HepG2 (cell line): Measurements from ENCODE around the gene RAB6A. TPM values are rescaled to one million over a fixed set of nuclear protein-coding genes. Genes with fewer than 3 reads are reported as not detected.

Experiments used
- CBX5 ChIP-seq: sonication (generic); formaldehyde crosslinking; IDR thresholded peaks from 2 replicates; pipeline ENCODE4 v1.4.0; 2020; ENCODE audit warnings: missing genetic modification reagents, borderline replicate concordance
- JUNB ChIP-seq: sonication (generic); formaldehyde crosslinking; IDR thresholded peaks from 2 replicates; pipeline ENCODE4 v1.8.0; 2022; ENCODE audit warnings: missing genetic modification reagents, mild to moderate bottlenecking, borderline replicate concordance
- POLR2AphosphoS2 ChIP-seq: IDR thresholded peaks from 2 replicates; pipeline ENCODE4 v1.6.1; 2011; ENCODE audit warnings: low read depth, low read length, improper control_type of control experiment
- RELA ChIP-seq: sonication (generic); formaldehyde crosslinking; IDR thresholded peaks from 2 replicates; pipeline ENCODE4 v1.4.0; 2020; ENCODE audit warnings: missing genetic modification reagents
- ZNF605 ChIP-seq: sonication (generic); formaldehyde crosslinking; IDR thresholded peaks from 2 replicates; pipeline ENCODE4 v1.8.0; 2022; ENCODE audit warnings: mild to moderate bottlenecking, missing genetic modification reagents
- polyA plus RNA-seq, 8 experiments: library from polyadenylated mRNA; depleted of rRNA in 3 of 8; stranded (reverse) in 7 of 8; unstranded in 1 of 8; fragments of >200 nt; fragmentation: Illumina TruSeq in 4 of 8; extraction: Trizol in 4 of 8; gene quantifications; 2 replicates each; pipeline versions ENCODE4 v1.2.1 to v1.2.3, GENCODE V29; 2011 to 2016; ENCODE audit warnings: low read depth in 4 of 8, missing spikeins in 1 of 8, mixed read lengths in 1 of 8; ENCODE audit not compliant: insufficient read depth in 1 of 8
- total RNA-seq, 5 experiments: library from RNA; depleted of rRNA; stranded (reverse); fragments of >200 nt; fragmentation: Illumina TruSeq; extraction: Trizol; gene quantifications; 2 replicates each; pipeline ENCODE4 v1.2.3, GENCODE V29; 2016; ENCODE audit warnings: low read depth in 1 of 5
- TF ChIP-seq, protein P1 (sequence below): fragments of 450-650 bp; IDR thresholded peaks from 2 replicates; pipeline ENCODE4 v1.6.1; 2016
- TF ChIP-seq, protein P2 (sequence below): sonication (generic); formaldehyde crosslinking; conservative IDR thresholded peaks from 2 replicates; pipeline ENCODE4 v1.4.0; 2020; ENCODE audit warnings: mild to moderate bottlenecking, missing genetic modification reagents, moderate library complexity
- TF ChIP-seq, protein P3 (sequence below): sonication (generic); formaldehyde crosslinking; IDR thresholded peaks from 2 replicates; pipeline ENCODE4 v1.5.1; 2020; ENCODE audit warnings: missing genetic modification reagents, mild to moderate bottlenecking, borderline replicate concordance
- TF ChIP-seq, protein P4 (sequence below): sonication (generic); formaldehyde crosslinking; IDR thresholded peaks from 2 replicates; pipeline ENCODE4 v1.4.0; 2020; ENCODE audit warnings: missing genetic modification reagents, borderline replicate concordance
- TF ChIP-seq, protein P5 (sequence below): IDR thresholded peaks from 2 replicates; pipeline ENCODE4 v1.6.1; 2018; ENCODE audit warnings: missing genetic modification reagents, mild to moderate bottlenecking, missing compliant biosample characterization
- TF ChIP-seq, protein P6 (sequence below): sonication (generic); formaldehyde crosslinking; IDR thresholded peaks from 2 replicates; pipeline ENCODE4 v1.4.0; 2020; ENCODE audit warnings: low read depth, mild to moderate bottlenecking, missing genetic modification reagents

The RAB6A gene
- total and polyA plus RNA-seq, 2 of the 13 experiments (the other 11 are each of a cell fraction or from before 2014, with no cell fraction given), result 74.3 to 121 TPM

DNA sequence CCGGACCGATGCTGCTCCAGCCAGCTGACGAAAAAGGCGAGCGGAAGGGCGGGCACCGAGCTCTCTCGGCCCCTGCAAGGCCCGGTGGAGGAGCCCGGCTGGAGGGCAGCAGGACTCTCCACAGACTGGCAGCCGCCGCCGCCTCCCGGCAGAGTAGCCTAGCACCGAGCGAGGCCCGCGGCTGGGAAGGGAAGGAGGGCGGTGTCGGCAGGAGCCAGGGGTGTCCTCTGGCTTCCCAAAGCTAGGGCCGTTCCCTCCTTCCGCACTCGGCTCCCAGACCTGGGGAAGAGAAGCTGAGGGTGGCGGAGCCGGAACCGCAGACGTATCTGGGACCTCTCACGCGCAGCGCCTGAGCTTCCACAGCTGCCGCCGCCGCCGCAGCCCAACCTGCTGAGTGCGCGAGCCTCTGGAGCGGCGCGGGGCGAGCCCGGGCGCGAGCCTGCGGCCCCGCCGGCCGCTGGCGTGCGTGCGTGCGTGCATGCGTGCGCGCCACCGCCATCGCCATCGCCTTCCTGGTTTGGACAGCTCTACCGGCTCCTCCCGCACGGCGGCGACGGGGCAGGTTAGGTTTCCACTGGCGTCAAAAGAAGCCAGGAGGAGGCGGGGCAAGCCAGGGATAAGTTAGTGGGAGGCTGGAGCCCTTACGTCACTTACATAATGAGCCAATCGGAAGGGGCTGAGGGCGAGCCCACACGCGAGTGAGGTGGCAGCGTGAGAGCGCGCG lies at the start of gene RAB6A (continued):
- TF ChIP-seq, protein P1, sequence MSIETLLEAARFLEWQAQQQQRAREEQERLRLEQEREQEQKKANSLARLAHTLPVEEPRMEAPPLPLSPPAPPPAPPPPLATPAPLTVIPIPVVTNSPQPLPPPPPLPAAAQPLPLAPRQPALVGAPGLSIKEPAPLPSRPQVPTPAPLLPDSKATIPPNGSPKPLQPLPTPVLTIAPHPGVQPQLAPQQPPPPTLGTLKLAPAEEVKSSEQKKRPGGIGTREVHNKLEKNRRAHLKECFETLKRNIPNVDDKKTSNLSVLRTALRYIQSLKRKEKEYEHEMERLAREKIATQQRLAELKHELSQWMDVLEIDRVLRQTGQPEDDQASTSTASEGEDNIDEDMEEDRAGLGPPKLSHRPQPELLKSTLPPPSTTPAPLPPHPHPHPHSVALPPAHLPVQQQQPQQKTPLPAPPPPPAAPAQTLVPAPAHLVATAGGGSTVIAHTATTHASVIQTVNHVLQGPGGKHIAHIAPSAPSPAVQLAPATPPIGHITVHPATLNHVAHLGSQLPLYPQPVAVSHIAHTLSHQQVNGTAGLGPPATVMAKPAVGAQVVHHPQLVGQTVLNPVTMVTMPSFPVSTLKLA, result peak; percentile 39
- TF ChIP-seq, protein P2, sequence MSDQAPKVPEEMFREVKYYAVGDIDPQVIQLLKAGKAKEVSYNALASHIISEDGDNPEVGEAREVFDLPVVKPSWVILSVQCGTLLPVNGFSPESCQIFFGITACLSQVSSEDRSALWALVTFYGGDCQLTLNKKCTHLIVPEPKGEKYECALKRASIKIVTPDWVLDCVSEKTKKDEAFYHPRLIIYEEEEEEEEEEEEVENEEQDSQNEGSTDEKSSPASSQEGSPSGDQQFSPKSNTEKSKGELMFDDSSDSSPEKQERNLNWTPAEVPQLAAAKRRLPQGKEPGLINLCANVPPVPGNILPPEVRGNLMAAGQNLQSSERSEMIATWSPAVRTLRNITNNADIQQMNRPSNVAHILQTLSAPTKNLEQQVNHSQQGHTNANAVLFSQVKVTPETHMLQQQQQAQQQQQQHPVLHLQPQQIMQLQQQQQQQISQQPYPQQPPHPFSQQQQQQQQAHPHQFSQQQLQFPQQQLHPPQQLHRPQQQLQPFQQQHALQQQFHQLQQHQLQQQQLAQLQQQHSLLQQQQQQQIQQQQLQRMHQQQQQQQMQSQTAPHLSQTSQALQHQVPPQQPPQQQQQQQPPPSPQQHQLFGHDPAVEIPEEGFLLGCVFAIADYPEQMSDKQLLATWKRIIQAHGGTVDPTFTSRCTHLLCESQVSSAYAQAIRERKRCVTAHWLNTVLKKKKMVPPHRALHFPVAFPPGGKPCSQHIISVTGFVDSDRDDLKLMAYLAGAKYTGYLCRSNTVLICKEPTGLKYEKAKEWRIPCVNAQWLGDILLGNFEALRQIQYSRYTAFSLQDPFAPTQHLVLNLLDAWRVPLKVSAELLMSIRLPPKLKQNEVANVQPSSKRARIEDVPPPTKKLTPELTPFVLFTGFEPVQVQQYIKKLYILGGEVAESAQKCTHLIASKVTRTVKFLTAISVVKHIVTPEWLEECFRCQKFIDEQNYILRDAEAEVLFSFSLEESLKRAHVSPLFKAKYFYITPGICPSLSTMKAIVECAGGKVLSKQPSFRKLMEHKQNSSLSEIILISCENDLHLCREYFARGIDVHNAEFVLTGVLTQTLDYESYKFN (CRISPR knock-in tag), result no peak
- TF ChIP-seq, protein P3, sequence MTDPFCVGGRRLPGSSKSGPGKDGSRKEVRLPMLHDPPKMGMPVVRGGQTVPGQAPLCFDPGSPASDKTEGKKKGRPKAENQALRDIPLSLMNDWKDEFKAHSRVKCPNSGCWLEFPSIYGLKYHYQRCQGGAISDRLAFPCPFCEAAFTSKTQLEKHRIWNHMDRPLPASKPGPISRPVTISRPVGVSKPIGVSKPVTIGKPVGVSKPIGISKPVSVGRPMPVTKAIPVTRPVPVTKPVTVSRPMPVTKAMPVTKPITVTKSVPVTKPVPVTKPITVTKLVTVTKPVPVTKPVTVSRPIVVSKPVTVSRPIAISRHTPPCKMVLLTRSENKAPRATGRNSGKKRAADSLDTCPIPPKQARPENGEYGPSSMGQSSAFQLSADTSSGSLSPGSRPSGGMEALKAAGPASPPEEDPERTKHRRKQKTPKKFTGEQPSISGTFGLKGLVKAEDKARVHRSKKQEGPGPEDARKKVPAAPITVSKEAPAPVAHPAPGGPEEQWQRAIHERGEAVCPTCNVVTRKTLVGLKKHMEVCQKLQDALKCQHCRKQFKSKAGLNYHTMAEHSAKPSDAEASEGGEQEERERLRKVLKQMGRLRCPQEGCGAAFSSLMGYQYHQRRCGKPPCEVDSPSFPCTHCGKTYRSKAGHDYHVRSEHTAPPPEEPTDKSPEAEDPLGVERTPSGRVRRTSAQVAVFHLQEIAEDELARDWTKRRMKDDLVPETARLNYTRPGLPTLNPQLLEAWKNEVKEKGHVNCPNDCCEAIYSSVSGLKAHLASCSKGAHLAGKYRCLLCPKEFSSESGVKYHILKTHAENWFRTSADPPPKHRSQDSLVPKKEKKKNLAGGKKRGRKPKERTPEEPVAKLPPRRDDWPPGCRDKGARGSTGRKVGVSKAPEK (CRISPR knock-in tag), result no peak
- TF ChIP-seq CBX5 (no peak), ZNF605 (0 out of 2 replicates have a peak, but pooled peaks have one; percentile 19), RELA (CRISPR knock-in tag) (no peak), JUNB (CRISPR knock-in tag) (no peak), POLR2AphosphoS2 (no peak)
- TF ChIP-seq, protein P4, sequence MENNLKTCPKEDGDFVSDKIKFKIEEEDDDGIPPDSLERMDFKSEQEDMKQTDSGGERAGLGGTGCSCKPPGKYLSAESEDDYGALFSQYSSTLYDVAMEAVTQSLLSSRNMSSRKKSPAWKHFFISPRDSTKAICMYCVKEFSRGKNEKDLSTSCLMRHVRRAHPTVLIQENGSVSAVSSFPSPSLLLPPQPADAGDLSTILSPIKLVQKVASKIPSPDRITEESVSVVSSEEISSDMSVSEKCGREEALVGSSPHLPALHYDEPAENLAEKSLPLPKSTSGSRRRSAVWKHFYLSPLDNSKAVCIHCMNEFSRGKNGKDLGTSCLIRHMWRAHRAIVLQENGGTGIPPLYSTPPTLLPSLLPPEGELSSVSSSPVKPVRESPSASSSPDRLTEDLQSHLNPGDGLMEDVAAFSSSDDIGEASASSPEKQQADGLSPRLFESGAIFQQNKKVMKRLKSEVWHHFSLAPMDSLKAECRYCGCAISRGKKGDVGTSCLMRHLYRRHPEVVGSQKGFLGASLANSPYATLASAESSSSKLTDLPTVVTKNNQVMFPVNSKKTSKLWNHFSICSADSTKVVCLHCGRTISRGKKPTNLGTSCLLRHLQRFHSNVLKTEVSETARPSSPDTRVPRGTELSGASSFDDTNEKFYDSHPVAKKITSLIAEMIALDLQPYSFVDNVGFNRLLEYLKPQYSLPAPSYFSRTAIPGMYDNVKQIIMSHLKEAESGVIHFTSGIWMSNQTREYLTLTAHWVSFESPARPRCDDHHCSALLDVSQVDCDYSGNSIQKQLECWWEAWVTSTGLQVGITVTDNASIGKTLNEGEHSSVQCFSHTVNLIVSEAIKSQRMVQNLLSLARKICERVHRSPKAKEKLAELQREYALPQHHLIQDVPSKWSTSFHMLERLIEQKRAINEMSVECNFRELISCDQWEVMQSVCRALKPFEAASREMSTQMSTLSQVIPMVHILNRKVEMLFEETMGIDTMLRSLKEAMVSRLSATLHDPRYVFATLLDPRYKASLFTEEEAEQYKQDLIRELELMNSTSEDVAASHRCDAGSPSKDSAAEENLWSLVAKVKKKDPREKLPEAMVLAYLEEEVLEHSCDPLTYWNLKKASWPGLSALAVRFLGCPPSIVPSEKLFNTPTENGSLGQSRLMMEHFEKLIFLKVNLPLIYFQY, result peak; percentile 34; the same call in 1 of the 2 replicates
- TF ChIP-seq, protein P5, sequence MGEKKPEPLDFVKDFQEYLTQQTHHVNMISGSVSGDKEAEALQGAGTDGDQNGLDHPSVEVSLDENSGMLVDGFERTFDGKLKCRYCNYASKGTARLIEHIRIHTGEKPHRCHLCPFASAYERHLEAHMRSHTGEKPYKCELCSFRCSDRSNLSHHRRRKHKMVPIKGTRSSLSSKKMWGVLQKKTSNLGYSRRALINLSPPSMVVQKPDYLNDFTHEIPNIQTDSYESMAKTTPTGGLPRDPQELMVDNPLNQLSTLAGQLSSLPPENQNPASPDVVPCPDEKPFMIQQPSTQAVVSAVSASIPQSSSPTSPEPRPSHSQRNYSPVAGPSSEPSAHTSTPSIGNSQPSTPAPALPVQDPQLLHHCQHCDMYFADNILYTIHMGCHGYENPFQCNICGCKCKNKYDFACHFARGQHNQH (CRISPR knock-in tag), result no peak
- TF ChIP-seq, protein P6, sequence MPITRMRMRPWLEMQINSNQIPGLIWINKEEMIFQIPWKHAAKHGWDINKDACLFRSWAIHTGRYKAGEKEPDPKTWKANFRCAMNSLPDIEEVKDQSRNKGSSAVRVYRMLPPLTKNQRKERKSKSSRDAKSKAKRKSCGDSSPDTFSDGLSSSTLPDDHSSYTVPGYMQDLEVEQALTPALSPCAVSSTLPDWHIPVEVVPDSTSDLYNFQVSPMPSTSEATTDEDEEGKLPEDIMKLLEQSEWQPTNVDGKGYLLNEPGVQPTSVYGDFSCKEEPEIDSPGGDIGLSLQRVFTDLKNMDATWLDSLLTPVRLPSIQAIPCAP, result no peak
